ENCODE results near the gene TP53INP2.
"Not testable (repeated sequence)": the region's sequence is repeated elsewhere in the genome, so short reads cannot be mapped to it uniquely, and the experiment has no call there.

The TP53INP2 gene

GRCh38 chr20:34722560-34722959 is 18.4 kb downstream of the TP53INP2 start:
- DNase-seq: not testable (repeated sequence)

- DNase-seq: no peak
Measured at GRCh38 chr20:34724172-34724571, 20.0 kb downstream of the TP53INP2 start.

GRCh38 chr20:34729416-34729815 is 25.3 kb downstream of the TP53INP2 start:
- no peak for DNase-seq

GRCh38 chr20:34732523-34732922 is 28.4 kb downstream of the TP53INP2 start:
- no peak for DNase-seq

GRCh38 chr20:34736106-34736735 is 32.1 kb downstream of the TP53INP2 start:
- no peak for DNase-seq

GRCh38 chr20:34743039-34743438 is 38.9 kb downstream of the TP53INP2 start:
- no peak for DNase-seq

GRCh38 chr20:34744340-34744739 is 40.2 kb downstream of the TP53INP2 start:
- no peak for DNase-seq

GRCh38 chr20:34744847-34745246 is 40.7 kb downstream of the TP53INP2 start:
- DNase-seq: no peak

GRCh38 chr20:34746674-34747073 is 42.5 kb downstream of the TP53INP2 start:
- no peak for DNase-seq

- DNase-seq: no peak
Measured at GRCh38 chr20:34747479-34747878, 43.3 kb downstream of the TP53INP2 start.

- no peak for DNase-seq
Measured at GRCh38 chr20:34748709-34749108, 44.6 kb downstream of the TP53INP2 start.

GRCh38 chr20:34750484-34750883 is 46.3 kb downstream of the TP53INP2 start:
- no peak for DNase-seq

GRCh38 chr20:34751453-34751852 is 47.3 kb downstream of the TP53INP2 start:
- no peak for DNase-seq

GRCh38 chr20:34753706-34754461 is 49.7 kb downstream of the TP53INP2 start:
- no peak for DNase-seq

- DNase-seq: no peak
Measured at GRCh38 chr20:34754611-34755010, 50.5 kb downstream of the TP53INP2 start.

GRCh38 chr20:34755367-34755766 is 51.2 kb downstream of the TP53INP2 start:
- DNase-seq: no peak

GRCh38 chr20:34762031-34762555 is 57.9 kb downstream of the TP53INP2 start:
- DNase-seq: no peak

All from inflammatory macrophage (primary cell).